Hepatocyte (in vitro differentiated cells): ENCODE results near the gene TMA7. TPM values are rescaled to one million over a fixed set of nuclear protein-coding genes. Genes with fewer than 3 reads are reported as not detected.

ENCODE experiments used
- DNase-seq: peaks from one replicate; pipeline ENCODE4 v3.0.0-alpha.2; 2016; ENCODE audit warnings: low spot score
- H2AFZ ChIP-seq: fragments of 200-600 bp; sonication (generic); 2 replicates; pipeline ENCODE4 v1.6.0; 2016; ENCODE audit warnings: antibody characterized with exemption, mild to moderate bottlenecking
- H3K27ac ChIP-seq: fragments of 200-600 bp; sonication (generic); 2 replicates; pipeline ENCODE4 v1.5.1; 2016; ENCODE audit warnings: mild to moderate bottlenecking
- H3K27me3 ChIP-seq: fragments of 200-600 bp; sonication (generic); 2 replicates; pipeline ENCODE4 v1.6.1; 2016
- H3K36me3 ChIP-seq: fragments of 200-600 bp; sonication (generic); replicated peaks from 2 replicates; pipeline ENCODE4 v1.5.1; 2016; ENCODE audit warnings: low read depth; ENCODE audit not compliant: insufficient read depth
- H3K4me1 ChIP-seq: fragments of 200-600 bp; sonication (generic); 2 replicates; pipeline ENCODE4 v1.5.1; 2016; ENCODE audit warnings: mild to moderate bottlenecking, moderate library complexity; ENCODE audit not compliant: insufficient read depth
- H3K4me2 ChIP-seq: fragments of 200-600 bp; sonication (generic); 2 replicates; pipeline ENCODE4 v1.6.0; 2016
- H3K4me3 ChIP-seq: fragments of 200-600 bp; sonication (generic); 2 replicates; pipeline ENCODE4 v1.5.1; 2016; ENCODE audit warnings: mild to moderate bottlenecking
- H3K79me2 ChIP-seq: fragments of 200-600 bp; sonication (generic); 2 replicates; pipeline ENCODE4 v1.6.0; 2017; ENCODE audit warnings: mild to moderate bottlenecking
- H3K9me2 ChIP-seq: fragments of 200-600 bp; sonication (generic); replicated peaks from 2 replicates; pipeline ENCODE4 v1.6.0; 2017; ENCODE audit warnings: mild to moderate bottlenecking; ENCODE audit not compliant: insufficient read depth
- H3K9me3 ChIP-seq: fragments of 200-600 bp; sonication (generic); 2 replicates; pipeline ENCODE4 v1.5.1; 2016; ENCODE audit warnings: low read depth, mild to moderate bottlenecking
- H4K20me1 ChIP-seq: fragments of 200-600 bp; sonication (generic); 2 replicates; pipeline ENCODE4 v1.6.0; 2016; ENCODE audit warnings: mild to moderate bottlenecking; ENCODE audit not compliant: insufficient read depth, poor library complexity, severe bottlenecking
- EZH2 ChIP-seq: fragments of 200-600 bp; sonication (generic); IDR thresholded peaks from 2 replicates; pipeline ENCODE4 v1.6.1; 2016; ENCODE audit warnings: antibody characterized with exemption, mild to moderate bottlenecking, borderline replicate concordance
- EZH2phosphoT487 ChIP-seq: fragments of 200-600 bp; sonication (generic); IDR thresholded peaks from one replicate; pipeline ENCODE4 v1.6.1; 2018; ENCODE audit warnings: antibody characterized with exemption, mild to moderate bottlenecking, low read depth, moderate library complexity; ENCODE audit not compliant: unreplicated experiment, severe bottlenecking
- WGBS: methylation state at CpG from one replicate; pipeline ENCODE4 v1.1.6; 2016; ENCODE audit warnings: low lambda C conversion rate; ENCODE audit errors: missing lambda C conversion rate; 5-methylcytosine and 5-hydroxymethylcytosine counted together
- polyA plus RNA-seq: library from polyadenylated mRNA; unstranded; fragments of >200 nt; fragmentation: Nextera tagmentation; extraction: Ambion mirVana; gene quantifications from 2 replicates; pipeline ENCODE4 v1.2.1, GENCODE V29; 2016
- total RNA-seq: library from RNA; depleted of rRNA; stranded (reverse); fragments of >200 nt; gene quantifications from 2 replicates; pipeline ENCODE4 v1.2.3, GENCODE V29; 2014
- TF ChIP-seq, protein P1 (sequence below): fragments of 200-600 bp; sonication (generic); IDR thresholded peaks from 2 replicates; pipeline ENCODE4 v1.5.1; 2016; ENCODE audit warnings: antibody characterized with exemption, mild to moderate bottlenecking; ENCODE audit not compliant: poor library complexity

TMA7 gene
- total and polyA plus RNA-seq, 2 experiments from 2014 or later: 381 to 503 TPM

DNA sequence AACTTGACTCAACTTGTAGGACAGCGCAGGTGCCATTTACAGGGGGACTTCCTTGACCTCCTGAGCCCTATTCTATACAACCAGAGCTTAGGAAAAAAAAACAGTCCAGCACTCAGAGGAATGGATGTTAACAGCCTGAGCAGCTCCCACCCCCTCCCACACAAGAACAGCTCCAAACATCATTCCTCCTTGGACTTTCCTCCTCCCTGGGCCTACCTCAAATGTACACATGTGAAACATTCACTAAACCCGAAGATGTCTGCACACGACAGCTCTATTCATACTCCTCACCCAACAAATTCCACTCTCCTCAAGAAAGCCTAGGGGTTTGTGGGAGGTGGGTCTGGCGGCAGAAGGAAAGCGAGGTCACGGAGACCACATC, 6.0 kb downstream of the TMA7 start:
- H4K20me1 ChIP-seq: peaks cover 10% of the 10 kb centered on the region
- 22% methylated on average over 6 of the region's 6 CpGs for WGBS
- peak overlapping the region; percentile 90 for H2AFZ ChIP-seq

DNA sequence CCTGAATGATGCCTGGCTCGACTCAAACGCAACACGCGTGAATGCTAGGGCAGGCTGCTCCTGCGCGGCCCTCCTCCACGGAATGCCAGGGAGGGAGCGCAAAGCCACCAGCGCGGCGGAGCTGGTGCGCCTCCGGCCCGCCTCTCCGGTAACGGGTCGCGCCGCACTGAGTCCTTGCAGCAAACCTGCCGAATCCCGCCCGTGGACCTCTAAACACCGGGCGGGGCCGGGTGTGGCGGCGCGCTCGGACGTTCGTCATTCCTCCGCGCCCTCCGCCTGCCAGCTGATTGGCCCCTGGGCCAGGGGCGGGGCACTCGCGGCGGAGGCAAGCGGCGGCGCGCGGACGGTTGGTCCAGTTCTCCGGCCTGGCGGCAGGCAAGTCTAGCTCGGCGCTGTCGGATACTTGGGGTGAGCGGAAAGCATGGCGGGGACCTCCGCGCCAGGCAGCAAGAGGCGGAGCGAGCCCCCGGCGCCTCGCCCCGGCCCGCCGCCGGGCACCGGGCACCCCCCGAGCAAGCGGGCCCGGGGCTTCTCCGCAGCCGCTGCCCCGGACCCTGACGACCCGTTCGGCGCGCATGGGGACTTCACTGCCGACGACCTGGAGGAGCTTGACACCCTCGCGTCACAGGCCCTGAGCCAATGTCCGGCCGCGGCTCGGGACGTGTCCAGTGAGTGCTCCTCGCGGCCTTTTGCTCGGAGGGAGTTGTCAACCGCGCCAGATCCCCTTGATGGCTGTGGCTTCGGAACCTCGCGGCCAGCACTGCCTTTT, 6.6 kb downstream of the TMA7 start, which contains the start of gene ATRIP:
Gene ATRIP, plus strand, starts transcription at position 313 of the 769 bp plus-strand sequence. Its CDS starts 109 bp downstream, at position 422.
- no peak for TF ChIP-seq EZH2phosphoT487
- TF ChIP-seq, protein P1, sequence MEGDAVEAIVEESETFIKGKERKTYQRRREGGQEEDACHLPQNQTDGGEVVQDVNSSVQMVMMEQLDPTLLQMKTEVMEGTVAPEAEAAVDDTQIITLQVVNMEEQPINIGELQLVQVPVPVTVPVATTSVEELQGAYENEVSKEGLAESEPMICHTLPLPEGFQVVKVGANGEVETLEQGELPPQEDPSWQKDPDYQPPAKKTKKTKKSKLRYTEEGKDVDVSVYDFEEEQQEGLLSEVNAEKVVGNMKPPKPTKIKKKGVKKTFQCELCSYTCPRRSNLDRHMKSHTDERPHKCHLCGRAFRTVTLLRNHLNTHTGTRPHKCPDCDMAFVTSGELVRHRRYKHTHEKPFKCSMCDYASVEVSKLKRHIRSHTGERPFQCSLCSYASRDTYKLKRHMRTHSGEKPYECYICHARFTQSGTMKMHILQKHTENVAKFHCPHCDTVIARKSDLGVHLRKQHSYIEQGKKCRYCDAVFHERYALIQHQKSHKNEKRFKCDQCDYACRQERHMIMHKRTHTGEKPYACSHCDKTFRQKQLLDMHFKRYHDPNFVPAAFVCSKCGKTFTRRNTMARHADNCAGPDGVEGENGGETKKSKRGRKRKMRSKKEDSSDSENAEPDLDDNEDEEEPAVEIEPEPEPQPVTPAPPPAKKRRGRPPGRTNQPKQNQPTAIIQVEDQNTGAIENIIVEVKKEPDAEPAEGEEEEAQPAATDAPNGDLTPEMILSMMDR: no peak
- no peak for TF ChIP-seq EZH2
- Histone ChIP-seq H3K4me2 (peak within 1 kb of the TSS; percentile 91), H3K4me1 (peaks cover 18% of the 10 kb centered on the region), H3K36me3 (no peaks in the 10 kb centered on the region), H3K27ac (peak within 1 kb of the TSS; percentile 79), H3K9me3 (no peaks in the 10 kb centered on the region), H2AFZ (peak within 1 kb of the TSS; percentile 90), H3K9me2 (no peaks in the 10 kb centered on the region), H3K79me2 (peaks cover 36% of the 10 kb centered on the region), H4K20me1 (peaks cover 5% of the 10 kb centered on the region), H3K4me3 (peak within 1 kb of the TSS; percentile 75), H3K27me3 (no peaks in the 10 kb centered on the region)
- WGBS: 1% methylated on average over 53 of the region's 91 CpGs
- DNase-seq: peak; percentile 96

More for the DNA sequence above, 6.0 kb downstream of the TMA7 start:
- H3K4me2 ChIP-seq: peak overlapping the region; percentile 91
- peaks cover 24% of the 10 kb centered on the region for H3K4me1 ChIP-seq
- no peak for DNase-seq
- no peaks in the 10 kb centered on the region for H3K36me3 ChIP-seq
- H3K27ac ChIP-seq: peak overlapping the region; percentile 73
- H3K4me3 ChIP-seq: peak overlapping the region; percentile 75
- no peaks in the 10 kb centered on the region for H3K9me2 ChIP-seq
- H3K9me3 ChIP-seq: no peaks in the 10 kb centered on the region
- H3K27me3 ChIP-seq: no peaks in the 10 kb centered on the region
- peaks cover 42% of the 10 kb centered on the region for H3K79me2 ChIP-seq
- TF ChIP-seq, protein P1: no peak
- no peak for TF ChIP-seq EZH2phosphoT487
- no peak for TF ChIP-seq EZH2

DNA sequence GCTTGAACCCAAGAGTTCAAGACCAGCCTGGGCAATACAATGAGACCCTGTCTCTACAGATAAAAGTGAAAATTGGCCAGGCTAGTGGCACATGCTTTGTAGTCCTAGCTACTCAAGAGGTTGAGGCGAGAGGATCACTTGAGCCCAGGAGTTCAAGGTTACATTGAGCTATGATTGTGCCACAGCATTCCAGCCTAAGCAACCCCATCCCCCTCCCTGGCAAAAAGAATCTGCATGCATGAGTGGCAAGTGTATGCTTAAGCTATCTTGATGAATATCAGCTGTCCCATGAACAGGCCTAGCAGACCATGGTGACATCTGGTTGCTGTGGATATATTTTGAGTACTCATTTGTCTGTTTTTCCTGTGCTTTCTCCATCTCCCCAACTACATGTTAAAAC, 11.2 kb downstream of the TMA7 start:
- Histone ChIP-seq H3K27me3 (no peaks in the 10 kb centered on the region), H3K27ac (no peak overlapping the region), H3K79me2 (peaks cover 18% of the 10 kb centered on the region), H3K4me2 (no peak overlapping the region), H3K9me2 (no peaks in the 10 kb centered on the region), H3K9me3 (no peaks in the 10 kb centered on the region), H3K4me3 (no peak overlapping the region), H3K4me1 (peaks cover 9% of the 10 kb centered on the region), H2AFZ (no peak overlapping the region), H3K36me3 (no peaks in the 10 kb centered on the region), H4K20me1 (no peaks in the 10 kb centered on the region)
- DNase-seq: no peak
- TF ChIP-seq, protein P1: no peak
- TF ChIP-seq EZH2 (no peak), EZH2phosphoT487 (no peak)
- WGBS: 95% methylated on average over 1 of the region's 1 CpG
